Smooth muscle cell (in vitro differentiated cells): ENCODE results near the gene VRK3. TPM values are rescaled to one million over a fixed set of nuclear protein-coding genes. Genes with fewer than 3 reads are reported as not detected.

Source experiments
- DNase-seq: peaks from one replicate; lab custom pipeline; 2025; ENCODE audit not compliant: unreplicated experiment; lab: John Stamatoyannopoulos, UW
- H2AFZ ChIP-seq: fragments of 200-600 bp; sonication (generic); 2 replicates; pipeline ENCODE4 v1.6.0; 2016; ENCODE audit warnings: antibody characterized with exemption, low read depth, mild to moderate bottlenecking
- H3F3A ChIP-seq: fragments of 200-600 bp; sonication (generic); 2 replicates; pipeline ENCODE4 v1.6.0; 2017; ENCODE audit warnings: antibody characterized with exemption, low read depth
- H3K27ac ChIP-seq: fragments of 200-600 bp; sonication (generic); 2 replicates; pipeline ENCODE4 v1.5.1; 2016; ENCODE audit warnings: low read depth, mild to moderate bottlenecking
- H3K27me3 ChIP-seq: fragments of 200-600 bp; sonication (generic); 2 replicates; pipeline ENCODE4 v1.6.1; 2016; ENCODE audit warnings: low read depth, mild to moderate bottlenecking
- H3K36me3 ChIP-seq: fragments of 200-600 bp; sonication (generic); 2 replicates; pipeline ENCODE4 v1.5.1; 2016; ENCODE audit warnings: low read depth
- H3K4me1 ChIP-seq: fragments of 200-600 bp; sonication (generic); 2 replicates; pipeline ENCODE4 v1.5.1; 2016; ENCODE audit warnings: low read depth
- H3K4me2 ChIP-seq: fragments of 200-600 bp; sonication (generic); 2 replicates; pipeline ENCODE4 v1.6.0; 2016; ENCODE audit warnings: mild to moderate bottlenecking
- H3K4me3 ChIP-seq: fragments of 200-600 bp; sonication (generic); 2 replicates; pipeline ENCODE4 v1.5.1; 2016; ENCODE audit warnings: mild to moderate bottlenecking
- H3K79me2 ChIP-seq: fragments of 200-600 bp; sonication (generic); 2 replicates; pipeline ENCODE4 v1.6.0; 2016; ENCODE audit warnings: low read depth, mild to moderate bottlenecking
- H3K9ac ChIP-seq: fragments of 200-600 bp; sonication (generic); 2 replicates; pipeline ENCODE4 v1.6.0; 2016; ENCODE audit warnings: low read depth
- H3K9me3 ChIP-seq: fragments of 200-600 bp; sonication (generic); replicated peaks from 2 replicates; pipeline ENCODE4 v1.5.1; 2016; ENCODE audit warnings: low read depth
- H4K20me1 ChIP-seq: fragments of 200-600 bp; sonication (generic); 2 replicates; pipeline ENCODE4 v1.6.0; 2016; ENCODE audit warnings: low read depth
- WGBS: methylation state at CpG from one replicate; pipeline ENCODE4 v1.1.7; 2016; ENCODE audit warnings: low lambda C conversion rate; 5-methylcytosine and 5-hydroxymethylcytosine counted together
- polyA plus RNA-seq: library from polyadenylated mRNA; unstranded; fragments of >200 nt; fragmentation: Nextera tagmentation; extraction: Ambion mirVana; gene quantifications from 2 replicates; pipeline ENCODE4 v1.2.1, GENCODE V29; 2016
- total RNA-seq: library from RNA; depleted of rRNA; stranded (reverse); fragments of >200 nt; gene quantifications from 2 replicates; pipeline ENCODE4 v1.2.3, GENCODE V29; 2014
- TF ChIP-seq, protein P1 (sequence below): fragments of 200-600 bp; sonication (generic); IDR thresholded peaks from 2 replicates; pipeline ENCODE4 v1.5.1; 2017; ENCODE audit warnings: borderline replicate concordance, mild to moderate bottlenecking, antibody characterized with exemption; ENCODE audit not compliant: insufficient read depth, poor library complexity, severe bottlenecking

VRK3 gene
- total and polyA plus RNA-seq, 2 experiments from 2014 or later: 24.6 to 41.4 TPM

DNA sequence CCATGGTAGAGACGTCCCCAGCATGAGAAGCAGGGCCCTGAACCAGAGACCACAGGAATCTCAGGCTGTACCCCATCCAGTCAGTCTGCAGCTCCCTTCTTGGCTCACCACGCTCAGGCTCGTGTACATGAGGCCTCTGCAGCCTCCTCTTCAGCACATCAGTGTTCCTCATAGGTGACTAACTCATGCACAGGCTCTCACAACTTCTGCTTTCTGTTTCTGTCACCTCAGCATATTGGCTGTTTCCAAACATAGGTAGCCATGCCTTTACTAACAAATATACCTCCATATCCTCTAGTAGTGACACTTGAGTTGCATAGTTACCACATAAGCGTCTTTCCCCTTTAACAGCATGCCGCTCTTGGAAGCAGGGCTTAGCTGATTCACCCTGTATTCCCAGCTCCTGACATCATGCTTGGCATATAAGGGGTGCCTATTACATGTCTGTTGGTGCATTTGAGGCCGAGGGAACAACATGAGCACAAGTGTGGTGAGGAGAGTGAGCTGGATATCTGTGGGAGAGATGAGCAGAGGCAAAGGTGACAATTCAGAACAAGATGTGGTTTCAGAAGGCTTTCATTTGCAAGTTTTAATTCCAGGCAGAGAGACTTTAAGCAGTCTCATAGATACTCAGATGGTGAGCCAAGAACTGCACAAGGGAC, 17.3 kb upstream of the VRK3 start:
- TF ChIP-seq, protein P1, sequence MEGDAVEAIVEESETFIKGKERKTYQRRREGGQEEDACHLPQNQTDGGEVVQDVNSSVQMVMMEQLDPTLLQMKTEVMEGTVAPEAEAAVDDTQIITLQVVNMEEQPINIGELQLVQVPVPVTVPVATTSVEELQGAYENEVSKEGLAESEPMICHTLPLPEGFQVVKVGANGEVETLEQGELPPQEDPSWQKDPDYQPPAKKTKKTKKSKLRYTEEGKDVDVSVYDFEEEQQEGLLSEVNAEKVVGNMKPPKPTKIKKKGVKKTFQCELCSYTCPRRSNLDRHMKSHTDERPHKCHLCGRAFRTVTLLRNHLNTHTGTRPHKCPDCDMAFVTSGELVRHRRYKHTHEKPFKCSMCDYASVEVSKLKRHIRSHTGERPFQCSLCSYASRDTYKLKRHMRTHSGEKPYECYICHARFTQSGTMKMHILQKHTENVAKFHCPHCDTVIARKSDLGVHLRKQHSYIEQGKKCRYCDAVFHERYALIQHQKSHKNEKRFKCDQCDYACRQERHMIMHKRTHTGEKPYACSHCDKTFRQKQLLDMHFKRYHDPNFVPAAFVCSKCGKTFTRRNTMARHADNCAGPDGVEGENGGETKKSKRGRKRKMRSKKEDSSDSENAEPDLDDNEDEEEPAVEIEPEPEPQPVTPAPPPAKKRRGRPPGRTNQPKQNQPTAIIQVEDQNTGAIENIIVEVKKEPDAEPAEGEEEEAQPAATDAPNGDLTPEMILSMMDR: no peak
- Histone ChIP-seq H3K79me2 (no peaks in the 10 kb centered on the region), H3K9me3 (peaks cover 46% of the 10 kb centered on the region), H3F3A (no peaks in the 10 kb centered on the region), H3K4me3 (no peak overlapping the region), H3K27me3 (no peaks in the 10 kb centered on the region), H3K4me2 (no peak overlapping the region), H4K20me1 (no peaks in the 10 kb centered on the region), H3K4me1 (no peaks in the 10 kb centered on the region), H2AFZ (no peak overlapping the region), H3K36me3 (peaks cover 67% of the 10 kb centered on the region), H3K27ac (no peak overlapping the region), H3K9ac (no peak overlapping the region)
- 98% methylated on average over 6 of the region's 6 CpGs for WGBS
- DNase-seq: no peak

DNA sequence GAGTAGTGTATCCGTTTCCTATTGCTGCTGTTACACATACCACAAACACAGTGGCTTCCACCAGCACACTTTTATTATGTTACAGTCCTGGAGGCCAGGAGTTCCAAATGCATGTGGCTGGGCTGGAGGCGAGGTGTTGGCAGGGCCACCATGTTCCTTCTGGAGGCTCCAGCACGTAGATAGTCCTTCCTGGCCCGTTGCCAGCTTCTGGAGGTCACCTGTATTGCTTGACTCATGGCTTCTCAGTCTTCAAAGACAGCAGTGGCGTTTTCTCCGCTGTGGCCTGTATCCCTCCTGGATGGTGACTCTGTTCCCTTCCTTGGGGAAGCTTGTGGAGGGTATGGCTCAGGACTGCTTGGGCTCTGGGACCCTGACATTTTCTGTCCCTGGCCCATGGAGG, 15.8 kb upstream of the VRK3 start:
- H4K20me1 ChIP-seq: no peaks in the 10 kb centered on the region
- H3K27ac ChIP-seq: no peak overlapping the region
- no peak overlapping the region for H3K4me3 ChIP-seq
- peaks cover 56% of the 10 kb centered on the region for H3K36me3 ChIP-seq
- no peaks in the 10 kb centered on the region for H3K4me1 ChIP-seq
- TF ChIP-seq, protein P1: no peak
- peaks cover 31% of the 10 kb centered on the region for H3K9me3 ChIP-seq
- H3K27me3 ChIP-seq: no peaks in the 10 kb centered on the region
- DNase-seq: no peak
- no peaks in the 10 kb centered on the region for H3K79me2 ChIP-seq
- WGBS: 99% methylated on average over 6 of the region's 6 CpGs
- H3K4me2 ChIP-seq: no peak overlapping the region
- no peaks in the 10 kb centered on the region for H3F3A ChIP-seq
- no peak overlapping the region for H2AFZ ChIP-seq
- H3K9ac ChIP-seq: no peak overlapping the region

DNA sequence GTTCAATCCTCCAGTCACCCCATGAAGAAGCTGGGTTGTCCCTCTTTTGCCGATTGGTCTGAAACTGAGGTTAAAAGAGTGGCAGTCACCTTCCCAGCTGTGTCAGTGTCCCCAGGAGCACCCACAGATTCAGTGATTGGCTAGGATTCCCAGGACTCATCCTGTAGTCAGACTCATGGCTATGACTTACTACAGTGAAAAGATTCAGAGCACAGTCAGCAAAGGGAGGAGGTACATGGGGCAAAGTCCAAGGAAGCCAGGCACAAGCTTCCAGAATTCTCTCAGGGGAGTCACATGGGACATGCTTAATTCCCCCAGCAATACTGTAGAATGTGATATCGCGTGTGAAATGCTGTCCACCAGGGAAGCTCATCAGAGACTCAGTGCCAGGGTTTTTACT, 14.8 kb upstream of the VRK3 start:
- Histone ChIP-seq H3K9ac (no peak overlapping the region), H3K79me2 (no peaks in the 10 kb centered on the region), H3K4me3 (no peak overlapping the region), H3K36me3 (peaks cover 46% of the 10 kb centered on the region), H3K9me3 (peaks cover 21% of the 10 kb centered on the region), H3F3A (no peaks in the 10 kb centered on the region), H4K20me1 (no peaks in the 10 kb centered on the region), H3K4me1 (no peaks in the 10 kb centered on the region), H3K27me3 (no peaks in the 10 kb centered on the region), H3K4me2 (no peak overlapping the region), H3K27ac (no peak overlapping the region), H2AFZ (no peak overlapping the region)
- 98% methylated on average over 3 of the region's 3 CpGs for WGBS
- TF ChIP-seq, protein P1: no peak
- DNase-seq: no peak

GRCh38 chr19:50036908-50037307, 11.7 kb upstream of the VRK3 start:
- TF ChIP-seq, protein P1: no peak

More at GRCh38 chr19:50036908-50037307, 11.7 kb upstream of the VRK3 start:
- Histone ChIP-seq H3K4me1 (no peaks in the 10 kb centered on the region), H3F3A (no peaks in the 10 kb centered on the region), H3K79me2 (no peaks in the 10 kb centered on the region), H3K9me3 (no peaks in the 10 kb centered on the region), H3K27me3 (no peaks in the 10 kb centered on the region), H3K36me3 (peaks cover 24% of the 10 kb centered on the region), H3K4me3 (no peak overlapping the region), H3K4me2 (no peak overlapping the region), H3K27ac (no peak overlapping the region), H4K20me1 (no peaks in the 10 kb centered on the region), H2AFZ (no peak overlapping the region), H3K9ac (no peak overlapping the region)
- DNase-seq: no peak
- 85% methylated on average over 3 of the region's 3 CpGs for WGBS
